Activated T-helper 2 cell treated with anti-CD3 and anti-CD28 coated beads, Interferon-gamma antibody, Interleukin-2, Interleukin-4, amounts not matched to agents 10 μg/mL and 5 μg/mL and 100 μg/mL, durations not matched to agents 14 hours and 24 hours and 36 hours (primary cell): ENCODE measurements around the gene RNASE2. TPM values are rescaled to one million over a fixed set of nuclear protein-coding genes. Genes with fewer than 3 reads are reported as not detected.
"Not testable (repeated sequence)": the region's sequence is repeated elsewhere in the genome, so short reads cannot be mapped to it uniquely, and the experiment has no call there.

Experiments
- DNase-seq: peaks from one replicate; pipeline ENCODE4 v3.0.0; 2021; ENCODE audit warnings: low spot score
- H3K27ac Mint-ChIP-seq: one replicate; pipeline ENCODE4 v1.8.0; 2021; ENCODE audit warnings: mixed read lengths
- H3K27me3 Mint-ChIP-seq: one replicate; pipeline ENCODE4 v1.8.0; 2021; ENCODE audit warnings: low read depth, mixed read lengths
- H3K36me3 Mint-ChIP-seq: one replicate; pipeline ENCODE4 v1.8.0; 2021; ENCODE audit warnings: low read depth, mixed read lengths
- H3K4me1 Mint-ChIP-seq: one replicate; pipeline ENCODE4 v1.8.0; 2021; ENCODE audit warnings: low read depth, mixed read lengths
- H3K4me3 Mint-ChIP-seq: one replicate; pipeline ENCODE4 v1.8.0; 2021; ENCODE audit warnings: low read depth, mild to moderate bottlenecking, moderate library complexity, mixed read lengths
- H3K9me3 Mint-ChIP-seq: one replicate; pipeline ENCODE4 v1.8.0; 2021; ENCODE audit warnings: mixed read lengths
- intact Hi-C: fragments of 100-400 bp; cut with micrococcal nuclease; formaldehyde crosslinking; loops from one replicate; pipeline ENCODE4 v1.15.1; 2023
- total RNA-seq: library from RNA; stranded (reverse); gene quantifications from 2 replicates; pipeline ENCODE4 v1.2.3, GENCODE V29; 2022

Gene RNASE2
- not detected in 2 replicates for total RNA-seq

- DNase-seq, H3K27ac Mint-ChIP-seq, H3K9me3 Mint-ChIP-seq, intact Hi-C loops, H3K4me3 Mint-ChIP-seq, H3K36me3 Mint-ChIP-seq, H3K27me3 Mint-ChIP-seq: not testable (repeated sequence)
- peaks cover 25% of the 10 kb centered on the region for H3K4me1 Mint-ChIP-seq
Measured at GRCh38 chr14:20954736-20955537, at the start of gene RNASE2. Gene RNASE2, plus strand, starts transcription at chr14:20955487. Its CDS starts 285 bp downstream, at chr14:20955772.

- Mint-ChIP-seq H3K4me3 (no peak overlapping the region), H3K9me3 (no peaks in the 10 kb centered on the region), H3K4me1 (no peaks in the 10 kb centered on the region), H3K36me3 (no peaks in the 10 kb centered on the region), H3K27ac (no peak overlapping the region), H3K27me3 (peaks cover 3% of the 10 kb centered on the region)
- intact Hi-C loops: no loop called here
- DNase-seq: no peak
Measured at GRCh38 chr14:20905676-20906075, 49.6 kb upstream of the RNASE2 start.

- H3K27me3 Mint-ChIP-seq: peaks cover 1% of the 10 kb centered on the region
- H3K9me3 Mint-ChIP-seq: no peaks in the 10 kb centered on the region
- intact Hi-C loops: no loop called here
- H3K36me3 Mint-ChIP-seq: no peaks in the 10 kb centered on the region
- no peaks in the 10 kb centered on the region for H3K4me1 Mint-ChIP-seq
- no peak overlapping the region for H3K27ac Mint-ChIP-seq
- no peak overlapping the region for H3K4me3 Mint-ChIP-seq
- DNase-seq: no peak
Measured at GRCh38 chr14:20907214-20907613, 48.1 kb upstream of the RNASE2 start.

GRCh38 chr14:20910822-20911221 lies 44.5 kb upstream of the RNASE2 start:
- H3K4me3 Mint-ChIP-seq, H3K27me3 Mint-ChIP-seq, H3K36me3 Mint-ChIP-seq, H3K4me1 Mint-ChIP-seq, DNase-seq, H3K9me3 Mint-ChIP-seq, intact Hi-C loops, H3K27ac Mint-ChIP-seq: not testable (repeated sequence)

GRCh38 chr14:20919038-20919756 lies 36.1 kb upstream of the RNASE2 start:
- H3K4me1 Mint-ChIP-seq, H3K4me3 Mint-ChIP-seq, H3K27ac Mint-ChIP-seq, DNase-seq, H3K36me3 Mint-ChIP-seq, intact Hi-C loops, H3K9me3 Mint-ChIP-seq: not testable (repeated sequence)
- peaks cover 19% of the 10 kb centered on the region for H3K27me3 Mint-ChIP-seq

- Mint-ChIP-seq H3K9me3 (peaks cover 14% of the 10 kb centered on the region), H3K27me3 (peaks cover 16% of the 10 kb centered on the region)
- H3K36me3 Mint-ChIP-seq, H3K27ac Mint-ChIP-seq, H3K4me3 Mint-ChIP-seq, H3K4me1 Mint-ChIP-seq, intact Hi-C loops, DNase-seq: not testable (repeated sequence)
Measured at GRCh38 chr14:20923766-20924297, 31.5 kb upstream of the RNASE2 start.

GRCh38 chr14:20934148-20934762 lies 21.0 kb upstream of the RNASE2 start:
- intact Hi-C loops: no loop called here

GRCh38 chr14:20935303-20935984 lies 19.8 kb upstream of the RNASE2 start:
- H3K4me1 Mint-ChIP-seq: no peaks in the 10 kb centered on the region
- H3K9me3 Mint-ChIP-seq: no peaks in the 10 kb centered on the region
- no peaks in the 10 kb centered on the region for H3K36me3 Mint-ChIP-seq
- no peak overlapping the region for H3K27ac Mint-ChIP-seq
- no peak for DNase-seq
- intact Hi-C loops: no loop called here
- H3K4me3 Mint-ChIP-seq: no peak overlapping the region
- H3K27me3 Mint-ChIP-seq: no peaks in the 10 kb centered on the region

More at GRCh38 chr14:20934148-20934762, 21.0 kb upstream of the RNASE2 start:
- Mint-ChIP-seq H3K27ac (no peak overlapping the region), H3K4me3 (no peak overlapping the region), H3K36me3 (no peaks in the 10 kb centered on the region), H3K9me3 (no peaks in the 10 kb centered on the region), H3K27me3 (no peaks in the 10 kb centered on the region), H3K4me1 (no peaks in the 10 kb centered on the region)
- DNase-seq: peak; percentile 14

- H3K27ac Mint-ChIP-seq, intact Hi-C loops, DNase-seq, H3K36me3 Mint-ChIP-seq, H3K9me3 Mint-ChIP-seq, H3K4me3 Mint-ChIP-seq: not testable (repeated sequence)
- Mint-ChIP-seq H3K27me3 (peaks cover 25% of the 10 kb centered on the region), H3K4me1 (peaks cover 13% of the 10 kb centered on the region)
Measured at GRCh38 chr14:20945146-20945545, 10.1 kb upstream of the RNASE2 start.

- H3K4me3 Mint-ChIP-seq, H3K36me3 Mint-ChIP-seq, intact Hi-C loops, H3K9me3 Mint-ChIP-seq, DNase-seq, H3K27ac Mint-ChIP-seq: not testable (repeated sequence)
- Mint-ChIP-seq H3K27me3 (peaks cover 25% of the 10 kb centered on the region), H3K4me1 (peaks cover 13% of the 10 kb centered on the region)
Measured at GRCh38 chr14:20946707-20947106, 8.6 kb upstream of the RNASE2 start.

- DNase-seq, H3K27me3 Mint-ChIP-seq, H3K9me3 Mint-ChIP-seq, H3K4me3 Mint-ChIP-seq, intact Hi-C loops, H3K27ac Mint-ChIP-seq, H3K36me3 Mint-ChIP-seq: not testable (repeated sequence)
- H3K4me1 Mint-ChIP-seq: peaks cover 29% of the 10 kb centered on the region
Measured at GRCh38 chr14:20955538-20955873, 219 bp downstream of the RNASE2 start.

GRCh38 chr14:20956376-20956976 lies 1.2 kb downstream of the RNASE2 start:
- H3K4me1 Mint-ChIP-seq: peaks cover 33% of the 10 kb centered on the region
- no peak for DNase-seq
- H3K27me3 Mint-ChIP-seq: no peaks in the 10 kb centered on the region
- intact Hi-C loops: no loop called here
- H3K27ac Mint-ChIP-seq: no peak overlapping the region
- H3K4me3 Mint-ChIP-seq: no peak overlapping the region
- no peaks in the 10 kb centered on the region for H3K9me3 Mint-ChIP-seq
- H3K36me3 Mint-ChIP-seq: no peaks in the 10 kb centered on the region
